ENCODE results near the gene OIT3. TPM values are rescaled to one million over a fixed set of nuclear protein-coding genes. Genes with fewer than 3 reads are reported as not detected.

Gene OIT3
- total RNA-seq, 1 donor from 2014 or later, result 0.09 TPM

GRCh38 chr10:72948762-72949161 is 55.2 kb downstream of the OIT3 start:
- Histone ChIP-seq H3K36me3 (ENCODE audit: insufficient read depth, low read length) (no peaks in the 10 kb centered on the region), H4K20me1 (ENCODE audit: insufficient read depth, low read length) (no peaks in the 10 kb centered on the region), H2AFZ (ENCODE audit: low read depth, low read length) (no peak overlapping the region), H3K4me3 (ENCODE audit: insufficient read depth, low read depth, low read length) (no peak overlapping the region), H3K27me3 (ENCODE audit: insufficient read depth, low read length) (no peaks in the 10 kb centered on the region), H3K9me3 (ENCODE audit: insufficient read depth, low read depth, low read length) (no peaks in the 10 kb centered on the region), H3K79me2 (ENCODE audit: insufficient read depth, low read length) (no peaks in the 10 kb centered on the region), H3K27ac (ENCODE audit: low read depth, low read length) (no peak overlapping the region), H3K4me1 (ENCODE audit: insufficient read depth, low read length) (no peaks in the 10 kb centered on the region), H3K4me2 (ENCODE audit: low read length) (no peak overlapping the region), H3K9ac (ENCODE audit: low read length) (no peak overlapping the region)
- FAIRE-seq (no peak), DNase-seq (ENCODE audit: low read depth) (no peak)
- no peak overlapping the region for H3K4me3 Mint-ChIP-seq (ENCODE audit: unreplicated experiment)
- no peak for TF ChIP-seq CTCF (IDR thresholded peaks at IDR 0.05; ENCODE audit: insufficient read depth, low read depth, low read length)
- TF ChIP-seq EZH2 (IDR thresholded peaks at IDR 0.05; ENCODE audit: insufficient read depth, low read length), result no peak
- H3K27me3 Mint-ChIP-seq (ENCODE audit: low read depth, unreplicated experiment), result no peaks in the 10 kb centered on the region
- H3K36me3 Mint-ChIP-seq (ENCODE audit: low read depth, unreplicated experiment), result peaks cover 3% of the 10 kb centered on the region
- H3K27ac Mint-ChIP-seq (ENCODE audit: unreplicated experiment), result no peak overlapping the region
- H3K9me3 Mint-ChIP-seq (ENCODE audit: unreplicated experiment), result peaks cover 2% of the 10 kb centered on the region
- no peaks in the 10 kb centered on the region for H3K4me1 Mint-ChIP-seq (ENCODE audit: low read depth, unreplicated experiment)

GRCh38 chr10:72951760-72952159 is 58.2 kb downstream of the OIT3 start:
- Histone ChIP-seq H3K79me2 (ENCODE audit: insufficient read depth, low read length) (no peaks in the 10 kb centered on the region), H3K9me3 (ENCODE audit: insufficient read depth, low read depth, low read length) (no peaks in the 10 kb centered on the region), H3K4me1 (ENCODE audit: insufficient read depth, low read length) (no peaks in the 10 kb centered on the region), H3K4me2 (ENCODE audit: low read length) (no peak overlapping the region), H2AFZ (ENCODE audit: low read depth, low read length) (no peak overlapping the region), H4K20me1 (ENCODE audit: insufficient read depth, low read length) (no peaks in the 10 kb centered on the region), H3K27me3 (ENCODE audit: insufficient read depth, low read length) (peaks cover 2% of the 10 kb centered on the region), H3K9ac (ENCODE audit: low read length) (no peak overlapping the region), H3K4me3 (ENCODE audit: insufficient read depth, low read depth, low read length) (no peak overlapping the region), H3K36me3 (ENCODE audit: insufficient read depth, low read length) (no peaks in the 10 kb centered on the region), H3K27ac (ENCODE audit: low read depth, low read length) (no peak overlapping the region)
- no peaks in the 10 kb centered on the region for H3K9me3 Mint-ChIP-seq (ENCODE audit: unreplicated experiment)
- DNase-seq (ENCODE audit: low read depth) (no peak), FAIRE-seq (no peak)
- no peaks in the 10 kb centered on the region for H3K4me1 Mint-ChIP-seq (ENCODE audit: low read depth, unreplicated experiment)
- TF ChIP-seq EZH2 (IDR thresholded peaks at IDR 0.05; ENCODE audit: insufficient read depth, low read length) (no peak), CTCF (IDR thresholded peaks at IDR 0.05; ENCODE audit: insufficient read depth, low read depth, low read length) (no peak)
- H3K36me3 Mint-ChIP-seq (ENCODE audit: low read depth, unreplicated experiment), result peaks cover 3% of the 10 kb centered on the region
- no peak overlapping the region for H3K27ac Mint-ChIP-seq (ENCODE audit: unreplicated experiment)
- H3K27me3 Mint-ChIP-seq (ENCODE audit: low read depth, unreplicated experiment), result peaks cover 4% of the 10 kb centered on the region
- no peak overlapping the region for H3K4me3 Mint-ChIP-seq (ENCODE audit: unreplicated experiment)

- H3K27ac Mint-ChIP-seq (ENCODE audit: unreplicated experiment), result no peak overlapping the region
- Histone ChIP-seq H4K20me1 (ENCODE audit: insufficient read depth, low read length) (no peaks in the 10 kb centered on the region), H3K9me3 (ENCODE audit: insufficient read depth, low read depth, low read length) (no peaks in the 10 kb centered on the region), H3K4me3 (ENCODE audit: insufficient read depth, low read depth, low read length) (no peak overlapping the region), H3K36me3 (ENCODE audit: insufficient read depth, low read length) (no peaks in the 10 kb centered on the region), H3K27me3 (ENCODE audit: insufficient read depth, low read length) (peaks cover 2% of the 10 kb centered on the region), H3K79me2 (ENCODE audit: insufficient read depth, low read length) (no peaks in the 10 kb centered on the region), H3K27ac (ENCODE audit: low read depth, low read length) (no peak overlapping the region), H3K9ac (ENCODE audit: low read length) (no peak overlapping the region), H3K4me1 (ENCODE audit: insufficient read depth, low read length) (no peaks in the 10 kb centered on the region), H2AFZ (ENCODE audit: low read depth, low read length) (no peak overlapping the region), H3K4me2 (ENCODE audit: low read length) (no peak overlapping the region)
- H3K4me1 Mint-ChIP-seq (ENCODE audit: low read depth, unreplicated experiment), result no peaks in the 10 kb centered on the region
- DNase-seq (ENCODE audit: low read depth), result no peak
- H3K4me3 Mint-ChIP-seq (ENCODE audit: unreplicated experiment), result no peak overlapping the region
- peaks cover 5% of the 10 kb centered on the region for H3K27me3 Mint-ChIP-seq (ENCODE audit: low read depth, unreplicated experiment)
- FAIRE-seq, result no peak
- peaks cover 3% of the 10 kb centered on the region for H3K36me3 Mint-ChIP-seq (ENCODE audit: low read depth, unreplicated experiment)
- TF ChIP-seq EZH2 (IDR thresholded peaks at IDR 0.05; ENCODE audit: insufficient read depth, low read length), result no peak
- TF ChIP-seq CTCF (IDR thresholded peaks at IDR 0.05; ENCODE audit: insufficient read depth, low read depth, low read length), result no peak
- no peaks in the 10 kb centered on the region for H3K9me3 Mint-ChIP-seq (ENCODE audit: unreplicated experiment)
These were observed 58.6 kb downstream of the OIT3 start for GRCh38 chr10:72952189-72952588.
